Stimulated activated naive CD8-positive, alpha-beta T cell treated with anti-CD3 and anti-CD28 coated beads, Interleukin-15, amount 100 ng/mL, for 72 hours (primary cell): ENCODE measurements around the gene HSD17B13.
"Not testable (repeated sequence)": the region's sequence is repeated elsewhere in the genome, so short reads cannot be mapped to it uniquely, and the experiment has no call there.

Experiments used
- ATAC-seq: fragments of 150-1000 bp; cut with Tn5 transposase; 2 replicates; pipeline ENCODE4 v1.10.0; 2021; ENCODE audit warnings: mild to moderate bottlenecking, moderate library complexity
- DNase-seq, 2 donors: peaks; one replicate each; pipeline ENCODE4 v3.0.0; 2021 to 2022
- H3K27ac Mint-ChIP-seq, 2 donors: one replicate each; pipeline ENCODE4 v1.8.0; 2022; ENCODE audit warnings: mild to moderate bottlenecking in 2 of 2, mixed read lengths in 2 of 2, moderate library complexity in 2 of 2
- H3K27me3 Mint-ChIP-seq: one replicate; pipeline ENCODE4 v1.8.0; 2022; ENCODE audit warnings: mixed read lengths
- H3K4me1 Mint-ChIP-seq: one replicate; pipeline ENCODE4 v1.8.0; 2022; ENCODE audit warnings: mild to moderate bottlenecking, mixed read lengths
- H3K4me3 Mint-ChIP-seq, 2 donors: one replicate each; pipeline ENCODE4 v1.8.0; 2022; ENCODE audit warnings: mild to moderate bottlenecking in 2 of 2, mixed read lengths in 2 of 2, moderate library complexity in 1 of 2
- H3K9me3 Mint-ChIP-seq, 2 donors: one replicate each; pipeline ENCODE4 v1.8.0; 2022; ENCODE audit warnings: mixed read lengths in 2 of 2

HSD17B13 gene

DNA sequence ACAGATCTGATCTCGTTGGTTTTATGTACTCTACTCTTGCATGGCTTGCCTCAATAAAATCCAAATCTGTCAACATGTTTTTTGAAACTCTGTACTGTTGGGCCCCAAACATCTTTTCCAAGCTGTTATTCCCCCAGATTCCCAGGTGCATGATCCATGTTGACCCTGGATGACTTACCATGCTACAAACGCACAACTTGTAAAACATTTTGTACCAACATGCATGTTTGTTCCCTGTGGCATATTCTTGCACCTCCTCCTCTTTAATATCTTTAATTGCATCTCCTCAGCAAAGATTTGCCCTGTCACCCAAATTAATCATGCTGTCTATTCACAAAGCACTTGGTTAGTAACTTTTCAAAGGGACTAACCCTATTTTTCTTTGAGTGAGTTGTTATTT is 24.3 kb downstream of the HSD17B13 start:
- Mint-ChIP-seq H3K4me1 (no peaks in the 10 kb centered on the region), H3K27me3 (no peaks in the 10 kb centered on the region), H3K9me3 (peaks cover 5 to 8% of the 10 kb centered on the region in 2 donors), H3K4me3 (no peak overlapping the region), H3K27ac (no peak overlapping the region)
- no peak for DNase-seq
- ATAC-seq = no peak

DNA sequence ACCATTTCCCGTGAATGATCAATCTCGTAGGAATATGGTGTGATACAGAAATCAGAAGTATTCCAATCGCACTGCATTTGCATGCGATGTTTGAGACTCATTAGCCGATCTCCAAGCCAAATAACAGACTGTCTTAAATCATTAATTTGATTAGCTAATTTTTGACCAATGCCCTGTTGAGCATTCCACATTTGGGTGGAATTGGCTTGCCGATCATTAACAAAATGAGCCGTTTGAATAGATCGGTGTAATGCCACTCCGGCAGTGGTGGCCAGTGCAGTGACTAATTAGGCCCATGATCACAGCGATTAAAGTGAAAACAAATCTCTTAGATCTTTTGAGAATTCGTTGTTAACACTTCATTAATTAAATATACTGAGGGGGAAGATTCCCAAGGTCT is 27.8 kb downstream of the HSD17B13 start:
- not testable (repeated sequence) for H3K9me3 Mint-ChIP-seq, H3K4me1 Mint-ChIP-seq, DNase-seq, ATAC-seq, H3K27ac Mint-ChIP-seq, H3K4me3 Mint-ChIP-seq, H3K27me3 Mint-ChIP-seq

DNA sequence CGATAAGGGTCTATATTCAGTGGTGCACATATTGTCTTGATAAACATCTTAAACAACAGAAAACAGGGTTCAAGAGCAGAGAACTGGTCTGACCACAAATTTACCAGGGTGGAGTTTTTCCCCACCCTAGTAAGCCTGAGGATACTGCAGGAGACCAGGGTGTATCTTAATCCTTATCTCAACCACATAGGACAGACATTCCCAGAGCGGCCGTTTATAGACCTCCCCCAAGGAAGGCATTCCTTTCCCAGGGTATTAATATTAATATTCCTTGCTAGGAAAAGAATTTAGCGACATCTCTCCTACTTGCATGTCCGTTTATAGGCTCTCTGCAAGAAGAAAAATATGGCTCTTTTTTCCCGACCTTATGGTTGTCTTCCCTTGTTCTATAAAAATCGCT is 28.8 kb downstream of the HSD17B13 start:
- not testable (repeated sequence) for H3K4me1 Mint-ChIP-seq, ATAC-seq, H3K9me3 Mint-ChIP-seq, DNase-seq, H3K27me3 Mint-ChIP-seq, H3K4me3 Mint-ChIP-seq, H3K27ac Mint-ChIP-seq

DNA sequence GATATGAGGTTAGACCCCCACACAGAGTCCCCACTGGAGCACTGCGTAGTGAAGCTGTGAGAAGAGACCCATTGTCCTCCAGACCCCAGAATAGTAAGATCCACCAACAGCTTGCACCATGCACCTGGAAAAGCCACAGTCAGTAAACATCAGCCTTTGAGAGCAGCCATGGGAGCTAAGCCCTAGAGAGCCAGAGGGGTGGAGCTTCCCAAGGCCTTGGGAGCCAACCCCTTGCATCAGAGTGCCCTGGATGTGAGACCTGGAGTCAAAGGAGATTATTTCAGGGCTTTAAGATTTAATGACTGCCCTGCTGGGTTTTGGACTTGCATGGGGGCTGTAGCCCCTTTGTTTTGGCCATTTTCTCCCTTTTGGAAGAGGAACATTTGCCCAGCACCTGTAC is 35.7 kb downstream of the HSD17B13 start:
- Mint-ChIP-seq H3K4me1 (no peaks in the 10 kb centered on the region), H3K9me3 (peaks cover 26 to 44% of the 10 kb centered on the region in 2 donors), H3K4me3 (no peak overlapping the region), H3K27ac (no peak overlapping the region), H3K27me3 (peaks cover 7% of the 10 kb centered on the region)
- DNase-seq (no peak), ATAC-seq (no peak)

DNA sequence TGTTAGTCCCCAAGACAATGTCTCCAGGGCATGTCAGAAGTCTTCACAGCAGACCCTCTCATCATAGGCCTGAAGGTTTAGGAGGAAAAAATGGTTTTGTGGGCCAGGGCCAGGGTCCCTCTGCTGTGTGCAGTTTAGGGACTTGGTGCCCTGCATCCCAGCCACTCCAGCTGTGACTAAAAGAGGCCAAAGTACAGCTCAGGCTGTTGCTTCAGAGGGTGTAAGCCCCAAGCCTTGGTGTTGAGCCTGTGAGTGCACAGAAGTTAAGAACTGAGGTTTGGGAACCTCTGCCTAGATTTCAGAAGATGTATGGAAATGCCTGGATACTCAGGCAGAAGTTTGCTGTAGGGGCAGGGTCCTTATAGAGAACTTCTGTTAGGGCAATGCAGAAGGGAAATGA is 38.4 kb downstream of the HSD17B13 start:
- ATAC-seq, H3K4me3 Mint-ChIP-seq, H3K27ac Mint-ChIP-seq, H3K4me1 Mint-ChIP-seq, DNase-seq: not testable (repeated sequence)
- Mint-ChIP-seq H3K27me3 (peaks cover 11% of the 10 kb centered on the region), H3K9me3 (peaks cover 26 to 44% of the 10 kb centered on the region in 2 donors)

DNA sequence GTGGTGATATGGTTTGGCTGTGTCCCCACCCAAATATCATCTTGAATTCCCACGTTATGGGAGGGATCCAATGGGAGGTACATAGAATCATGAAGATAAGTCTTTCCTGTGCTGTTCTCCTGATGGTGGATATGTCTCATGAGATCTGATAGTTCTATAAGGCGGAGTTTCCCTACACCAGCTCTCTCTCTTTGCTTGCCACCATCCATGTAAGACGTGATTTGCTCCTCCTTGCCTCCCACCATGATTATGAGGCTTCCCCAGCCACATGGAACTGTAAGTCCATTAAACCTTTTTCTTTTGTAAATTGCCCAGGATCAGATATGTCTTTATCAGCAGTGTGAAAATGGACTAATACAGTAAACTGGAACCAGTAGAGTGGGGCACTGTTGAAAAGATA is 39.5 kb downstream of the HSD17B13 start:
- H3K27ac Mint-ChIP-seq = no peak overlapping the region
- ATAC-seq (no peak), DNase-seq (no peak)
- peaks cover 26 to 44% of the 10 kb centered on the region in 2 donors for H3K9me3 Mint-ChIP-seq
- H3K4me1 Mint-ChIP-seq = no peaks in the 10 kb centered on the region
- peaks cover 15% of the 10 kb centered on the region for H3K27me3 Mint-ChIP-seq
- H3K4me3 Mint-ChIP-seq = no peak overlapping the region

DNA sequence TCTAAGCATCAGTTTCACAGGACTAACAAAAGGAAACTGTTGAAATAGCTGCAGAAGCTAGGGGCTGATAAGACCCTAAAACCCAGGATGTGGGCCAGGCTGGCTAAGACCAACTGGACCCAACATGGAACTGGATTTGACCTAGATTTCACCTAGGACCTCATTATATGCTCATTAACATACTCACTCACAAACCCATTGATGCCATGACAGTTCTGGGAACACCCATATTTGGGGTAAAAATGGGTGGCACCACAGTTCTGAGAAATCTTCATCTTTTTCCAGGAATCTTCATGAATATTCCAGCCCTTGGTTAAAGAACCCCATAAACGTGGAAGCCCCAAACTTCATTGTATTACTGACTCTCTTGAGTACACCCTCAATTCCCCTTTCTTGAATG is 41.1 kb downstream of the HSD17B13 start:
- H3K4me1 Mint-ChIP-seq = no peaks in the 10 kb centered on the region
- no peak overlapping the region for H3K27ac Mint-ChIP-seq
- H3K27me3 Mint-ChIP-seq = peaks cover 15% of the 10 kb centered on the region
- H3K9me3 Mint-ChIP-seq = peaks cover 14 to 30% of the 10 kb centered on the region in 2 donors
- no peak overlapping the region for H3K4me3 Mint-ChIP-seq
- DNase-seq (no peak), ATAC-seq (no peak)

DNA sequence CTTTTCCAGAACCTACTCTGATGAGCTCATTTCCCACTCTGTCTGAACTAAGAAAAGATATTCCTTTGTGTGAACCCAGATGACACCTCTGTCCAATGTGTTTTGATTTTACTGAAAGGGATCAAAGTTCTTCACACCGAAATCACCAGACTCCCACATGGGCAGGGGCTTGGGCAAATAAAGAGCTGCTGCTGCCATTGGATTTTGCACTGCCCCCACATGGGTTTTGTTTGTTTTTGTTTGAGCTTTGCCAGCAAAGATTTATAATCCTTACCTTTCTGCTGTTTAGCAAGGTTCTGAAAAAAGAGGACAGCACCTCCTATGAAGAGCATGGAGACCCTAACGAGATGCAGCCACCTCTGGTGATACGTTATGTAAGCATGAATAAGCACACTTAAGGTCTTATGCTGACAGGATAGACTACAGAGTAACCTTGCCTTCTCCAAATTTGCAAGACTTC is 44.3 kb downstream of the HSD17B13 start:
- peaks cover 12% of the 10 kb centered on the region for H3K27me3 Mint-ChIP-seq
- DNase-seq (no peak), ATAC-seq (no peak)
- H3K27ac Mint-ChIP-seq = no peak overlapping the region
- H3K9me3 Mint-ChIP-seq = peaks cover 0 to 6% of the 10 kb centered on the region in 2 donors
- H3K4me1 Mint-ChIP-seq = no peaks in the 10 kb centered on the region
- no peak overlapping the region for H3K4me3 Mint-ChIP-seq

DNA sequence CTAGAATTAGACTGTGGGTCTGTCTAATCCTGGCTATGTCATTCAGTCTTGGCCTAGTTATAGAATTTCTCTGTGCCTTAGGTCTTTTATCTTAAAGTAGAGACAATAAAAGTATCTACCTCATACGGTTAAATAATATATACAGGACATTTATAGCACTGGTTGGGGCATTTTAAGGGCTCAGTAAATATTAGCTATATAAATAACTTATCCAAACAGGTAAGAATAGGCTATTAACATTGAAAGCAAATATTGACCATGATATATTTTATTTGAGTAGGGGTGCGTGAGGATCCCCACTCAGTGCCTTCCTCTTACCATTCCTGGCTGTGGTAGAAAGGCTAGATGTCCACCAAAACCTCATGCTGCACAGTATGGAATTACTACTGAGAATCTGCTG is 47.4 kb downstream of the HSD17B13 start:
- no peak for DNase-seq
- ATAC-seq = no peak
- no peaks in the 10 kb centered on the region for H3K4me1 Mint-ChIP-seq
- no peak overlapping the region for H3K27ac Mint-ChIP-seq
- no peak overlapping the region for H3K4me3 Mint-ChIP-seq
- peaks cover 8% of the 10 kb centered on the region for H3K27me3 Mint-ChIP-seq
- no peaks in the 10 kb centered on the region for H3K9me3 Mint-ChIP-seq

DNA sequence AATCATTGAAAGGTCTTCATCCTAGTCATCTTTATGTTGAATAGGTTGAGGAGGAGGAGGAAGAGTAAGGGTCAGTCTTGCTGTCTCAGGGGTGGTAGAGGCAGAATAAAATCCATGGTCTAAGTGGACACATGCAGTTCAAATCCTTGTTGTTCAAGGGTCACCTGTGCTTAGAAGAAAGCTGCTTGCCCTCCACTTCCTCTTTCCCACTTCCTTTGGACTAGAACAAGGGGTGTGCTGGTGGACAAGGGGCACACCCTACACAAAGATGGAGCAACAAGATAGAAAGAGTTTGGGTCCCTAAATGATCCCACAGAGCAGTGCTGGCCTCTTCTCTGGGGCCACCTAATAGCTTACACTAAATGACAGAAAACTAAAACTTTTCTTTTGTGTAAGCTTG is 47.9 kb downstream of the HSD17B13 start:
- Mint-ChIP-seq H3K4me1 (no peaks in the 10 kb centered on the region), H3K27ac (no peak overlapping the region), H3K4me3 (no peak overlapping the region), H3K27me3 (peaks cover 8% of the 10 kb centered on the region), H3K9me3 (no peaks in the 10 kb centered on the region)
- ATAC-seq = no peak
- no peak for DNase-seq

DNA sequence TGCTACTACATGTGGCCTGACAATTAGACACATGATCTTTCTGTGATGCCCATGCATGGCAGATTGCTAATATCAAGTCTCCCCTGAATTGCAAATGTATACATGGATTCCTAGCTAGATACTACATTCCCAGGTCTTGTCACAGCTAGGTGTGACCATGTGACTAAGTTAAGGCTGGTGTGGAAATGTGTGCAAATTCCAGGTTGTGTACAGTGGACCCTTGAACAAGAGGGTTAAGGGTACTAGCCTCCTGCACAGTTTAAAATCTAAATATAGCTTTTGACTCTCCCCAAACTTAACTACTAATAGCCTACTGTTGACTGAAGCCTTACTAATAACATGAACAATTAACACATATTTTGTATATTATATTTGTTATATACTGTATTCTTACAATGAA is 48.4 kb downstream of the HSD17B13 start:
- H3K4me1 Mint-ChIP-seq = no peaks in the 10 kb centered on the region
- no peaks in the 10 kb centered on the region for H3K9me3 Mint-ChIP-seq
- ATAC-seq (no peak), DNase-seq (no peak)
- peaks cover 4% of the 10 kb centered on the region for H3K27me3 Mint-ChIP-seq
- H3K4me3 Mint-ChIP-seq = no peak overlapping the region
- no peak overlapping the region for H3K27ac Mint-ChIP-seq

DNA sequence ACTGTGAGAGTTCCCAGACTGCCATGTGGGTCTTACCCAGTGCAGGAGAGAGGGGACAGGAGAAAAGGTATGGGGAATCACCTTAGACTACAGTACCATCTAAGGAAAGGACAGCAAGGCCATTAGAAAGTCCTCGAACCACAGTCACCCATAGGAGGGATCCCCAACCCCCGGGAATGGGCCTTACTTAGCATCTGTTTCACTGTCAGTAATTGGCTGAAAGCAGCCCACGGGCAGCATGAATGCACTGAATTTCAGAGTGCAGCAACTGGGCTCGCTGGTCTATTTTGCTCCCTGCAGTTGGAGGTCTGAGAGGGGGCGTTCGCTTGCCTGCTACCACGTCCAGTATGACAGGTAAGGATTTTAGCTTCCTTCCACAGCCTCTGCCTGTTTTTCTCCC is 51.9 kb downstream of the HSD17B13 start:
- Mint-ChIP-seq H3K4me3 (no peak overlapping the region), H3K27me3 (no peaks in the 10 kb centered on the region), H3K27ac (no peak overlapping the region), H3K9me3 (no peaks in the 10 kb centered on the region), H3K4me1 (no peaks in the 10 kb centered on the region)
- DNase-seq (no peak), ATAC-seq (no peak)

DNA sequence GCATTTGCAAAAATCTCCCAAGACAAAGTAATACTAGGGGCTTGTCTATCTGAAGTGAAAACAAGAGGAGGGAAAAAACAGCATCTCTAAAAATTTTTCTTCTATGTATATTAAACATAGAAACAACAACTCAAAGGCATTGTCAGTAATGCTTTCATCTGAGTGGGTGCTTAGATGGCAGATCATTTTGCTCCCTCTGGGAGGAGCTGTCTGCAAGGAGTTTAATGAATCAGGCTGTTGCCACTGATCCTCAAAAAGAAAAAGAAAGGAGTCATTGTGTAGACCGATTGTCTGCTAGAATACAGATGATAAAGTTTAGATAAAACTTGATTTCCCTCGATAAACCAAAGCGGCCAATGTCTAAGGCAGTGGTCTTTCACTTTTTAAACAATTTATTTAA is 52.5 kb downstream of the HSD17B13 start:
- Mint-ChIP-seq H3K4me3 (no peak overlapping the region), H3K4me1 (no peaks in the 10 kb centered on the region), H3K27me3 (no peaks in the 10 kb centered on the region), H3K27ac (no peak overlapping the region), H3K9me3 (no peaks in the 10 kb centered on the region)
- DNase-seq = no peak
- ATAC-seq = no peak

DNA sequence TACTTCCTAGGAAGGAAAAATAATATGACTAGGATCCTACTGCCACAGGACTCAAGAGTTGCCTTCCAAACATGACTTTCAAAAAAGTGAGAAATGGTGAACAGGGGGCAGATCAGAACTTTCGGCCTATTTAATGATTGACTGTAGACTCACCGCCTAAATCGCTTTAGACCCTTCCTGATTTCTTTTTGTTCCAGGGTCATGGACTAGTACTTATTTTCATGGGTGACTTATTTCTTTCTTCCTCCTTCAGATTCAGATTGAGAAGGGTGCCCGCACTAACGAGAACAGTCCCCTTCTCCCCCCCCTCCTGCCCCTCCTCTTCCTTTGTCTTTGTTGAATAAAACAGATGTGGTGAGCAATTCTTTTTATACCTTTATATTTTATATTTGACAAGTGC is 54.3 kb downstream of the HSD17B13 start:
- Mint-ChIP-seq H3K4me1 (no peaks in the 10 kb centered on the region), H3K9me3 (no peaks in the 10 kb centered on the region), H3K4me3 (no peak overlapping the region), H3K27me3 (no peaks in the 10 kb centered on the region), H3K27ac (no peak overlapping the region)
- no peak for DNase-seq
- ATAC-seq = no peak

DNA sequence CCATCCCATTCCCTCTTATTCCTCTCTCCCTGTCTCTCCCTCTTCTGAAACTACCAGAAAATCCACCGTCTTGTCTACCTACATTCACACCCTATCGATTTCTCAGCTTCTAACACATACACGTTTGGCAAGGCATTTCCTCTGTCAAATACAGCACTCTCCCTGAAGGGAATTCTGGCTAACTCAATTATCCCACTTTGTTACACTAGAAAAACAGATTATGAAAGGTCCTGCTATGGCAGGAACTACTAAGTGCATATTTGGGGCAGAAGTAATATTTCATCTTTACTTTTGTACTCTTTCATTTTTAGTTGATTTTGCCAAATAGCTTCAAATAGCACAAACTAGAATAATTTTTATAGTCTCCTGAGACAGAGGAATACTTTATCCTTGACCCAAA is 55.7 kb downstream of the HSD17B13 start:
- no peak overlapping the region for H3K27ac Mint-ChIP-seq
- no peak overlapping the region for H3K4me3 Mint-ChIP-seq
- no peak for ATAC-seq
- DNase-seq = no peak
- no peaks in the 10 kb centered on the region for H3K27me3 Mint-ChIP-seq
- no peaks in the 10 kb centered on the region for H3K4me1 Mint-ChIP-seq
- no peaks in the 10 kb centered on the region for H3K9me3 Mint-ChIP-seq

DNA sequence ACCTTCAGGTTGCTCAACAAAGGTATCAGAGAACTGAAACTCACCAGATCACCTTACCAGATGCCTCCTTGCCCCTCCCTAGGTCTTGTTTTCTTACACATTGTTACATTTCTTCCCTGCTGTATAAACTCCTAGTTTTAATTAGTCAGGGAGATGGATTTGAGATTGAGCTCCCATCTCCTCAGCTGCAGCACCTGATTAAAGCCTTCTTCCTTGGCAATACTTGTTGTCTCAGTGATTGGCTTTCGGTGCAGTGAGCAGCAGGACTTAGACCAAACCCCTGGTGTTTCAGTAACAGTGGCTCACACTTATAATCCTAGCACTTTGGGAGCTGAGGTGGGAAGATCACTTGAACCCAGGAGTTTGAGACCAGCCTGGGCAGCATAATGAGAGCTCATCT is 59.8 kb downstream of the HSD17B13 start:
- no peaks in the 10 kb centered on the region for H3K4me1 Mint-ChIP-seq
- H3K4me3 Mint-ChIP-seq = no peak overlapping the region
- no peak for DNase-seq
- H3K27me3 Mint-ChIP-seq = no peaks in the 10 kb centered on the region
- no peak overlapping the region for H3K27ac Mint-ChIP-seq
- no peaks in the 10 kb centered on the region for H3K9me3 Mint-ChIP-seq
- no peak for ATAC-seq

DNA sequence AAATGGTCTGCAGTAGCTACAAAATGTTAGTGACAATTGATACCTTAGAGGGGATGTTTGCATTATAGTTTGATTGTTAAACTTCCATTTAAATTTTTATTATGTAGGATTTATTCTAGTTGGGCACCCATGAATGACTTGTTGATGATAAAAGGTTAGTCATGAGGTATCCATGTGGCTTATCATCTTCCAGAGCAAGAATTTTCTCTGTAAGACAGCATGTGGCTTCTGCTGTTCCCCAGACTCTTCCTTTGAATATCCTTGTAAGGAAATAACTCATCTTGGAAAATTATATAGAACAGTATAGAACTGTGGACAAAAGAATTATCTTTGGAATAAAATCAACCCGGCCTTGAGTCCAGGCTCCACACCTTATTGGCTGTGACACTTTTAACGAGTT is 62.2 kb downstream of the HSD17B13 start:
- Mint-ChIP-seq H3K27me3 (no peaks in the 10 kb centered on the region), H3K4me1 (no peaks in the 10 kb centered on the region), H3K9me3 (no peaks in the 10 kb centered on the region), H3K4me3 (no peak overlapping the region), H3K27ac (no peak overlapping the region)
- ATAC-seq = no peak
- DNase-seq = no peak
